Esophagus muscularis mucosa (tissue), 4 donors: ENCODE measurements around the gene TPM2. TPM values are rescaled to one million over a fixed set of nuclear protein-coding genes. Genes with fewer than 3 reads are reported as not detected.

Experiments
- DNase-seq: peaks from one replicate; pipeline ENCODE4 v3.0.0-alpha.2; 2017; ENCODE audit errors: extremely low spot score
- H3K27ac ChIP-seq, 4 donors: fragments of 200-600 bp; sonication (generic); replicated peaks in 1 of 4; 1 replicate in 3 of 4; 2 replicates in 1 of 4; pipeline ENCODE4 v1.5.1; 2016 to 2019; ENCODE audit warnings: mild to moderate bottlenecking in 1 of 4
- H3K27me3 ChIP-seq, 4 donors: fragments of 200-600 bp; sonication (generic); one replicate each; pipeline versions ENCODE4 v1.5.1 to v1.6.0; 2016 to 2019
- H3K36me3 ChIP-seq, 4 donors: fragments of 200-600 bp; sonication (generic); one replicate each; pipeline ENCODE4 v1.5.1; 2016 to 2019
- H3K4me1 ChIP-seq, 4 donors: fragments of 200-600 bp; sonication (generic); one replicate each; pipeline ENCODE4 v1.5.1; 2016 to 2019
- H3K4me3 ChIP-seq, 4 donors: fragments of 200-600 bp; sonication (generic); 1 replicate in 2 of 4; 2 replicates in 2 of 4; pipeline ENCODE4 v1.5.1; 2016 to 2019; ENCODE audit warnings: mild to moderate bottlenecking in 4 of 4, moderate library complexity in 1 of 4
- H3K9me3 ChIP-seq, 4 donors: fragments of 200-600 bp; sonication (generic); 1 replicate in 3 of 4; 2 replicates in 1 of 4; pipeline ENCODE4 v1.5.1; 2016 to 2019
- EP300 ChIP-seq: sonication (generic); formaldehyde crosslinking; IDR thresholded peaks from one replicate; pipeline ENCODE4 v1.6.1; 2017; ENCODE audit warnings: antibody characterized with exemption
- POLR2A ChIP-seq: fragments of 450-650 bp; IDR thresholded peaks from one replicate; pipeline ENCODE4 v1.6.1; 2017; ENCODE audit warnings: antibody characterized with exemption, moderate library complexity, mild to moderate bottlenecking, low read depth
- POLR2AphosphoS5 ChIP-seq, 2 donors: sonication (generic); formaldehyde crosslinking; IDR thresholded peaks; one replicate each; pipeline ENCODE4 v1.6.1; 2017; ENCODE audit warnings: antibody characterized with exemption in 2 of 2
- WGBS: methylation state at CpG from one replicate; pipeline ENCODE4 v1.1.5; 2018; 5-methylcytosine and 5-hydroxymethylcytosine counted together
- intact Hi-C: fragments of 100-400 bp; cut with DNase I; formaldehyde crosslinking; loops from one replicate; pipeline ENCODE4 v1.15.1; 2023
- total RNA-seq, 4 donors: library from RNA; depleted of rRNA; stranded (reverse); fragments of >200 nt; gene quantifications; one replicate each; pipeline versions ENCODE4 v1.1.0 to v1.2.1, GENCODE V29; 2016
- TF ChIP-seq, protein P1 (sequence below), 3 experiments: fragments of 200-600 bp in 2 of 3; fragments of 450-650 bp in 1 of 3; sonication (generic) in 2 of 3; IDR thresholded peaks; one replicate each; pipeline ENCODE4 v1.5.1; 2017 to 2019; ENCODE audit warnings: antibody characterized with exemption in 3 of 3, mild to moderate bottlenecking in 2 of 3, moderate library complexity in 1 of 3

TPM2 gene
- total RNA-seq, 4 donors from 2014 or later = 8,856 to 14,576 (median 12,022) TPM

DNA sequence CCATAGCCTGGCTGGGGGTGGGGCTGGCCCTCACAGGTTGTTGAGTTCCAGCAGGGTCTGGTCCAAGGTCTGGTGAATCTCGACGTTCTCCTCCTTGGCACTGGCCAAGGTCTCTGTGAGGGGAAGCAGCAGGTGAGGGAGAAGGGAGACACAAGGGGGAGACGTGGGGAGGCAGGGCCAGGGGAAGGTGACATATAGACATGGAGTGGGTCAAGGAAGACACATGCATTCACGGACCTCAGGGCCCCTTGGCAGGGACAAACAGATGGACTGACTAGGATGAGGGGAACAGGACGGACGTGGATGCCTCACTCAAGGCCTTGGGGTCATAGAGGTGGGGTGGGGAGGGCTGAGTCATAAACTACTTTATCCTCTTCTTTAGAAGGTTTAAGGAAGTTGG lies 7.7 kb downstream of the TPM2 start:
- WGBS = 31% methylated on average over 6 of the region's 6 CpGs
- Histone ChIP-seq H3K9me3 (no peaks in the 10 kb centered on the region), H3K4me3 (peak overlapping the region in 3 of 4 donors; percentile 72 to 90 (median 87)), H3K27ac (peak overlapping the region; percentile 95 to 98 (median 96)), H3K4me1 (peaks cover 17 to 63% (median 42%) of the 10 kb centered on the region in 4 donors), H3K27me3 (no peaks in the 10 kb centered on the region), H3K36me3 (peaks cover 40 to 55% (median 48%) of the 10 kb centered on the region in 4 donors)
- DNase-seq = no peak
- no peak for TF ChIP-seq EP300
- TF ChIP-seq POLR2AphosphoS5 (IDR thresholded peaks at IDR 0.05) = peak in 1 of 2 donors; percentile 47
- no peak for TF ChIP-seq POLR2A
- TF ChIP-seq, protein P1, sequence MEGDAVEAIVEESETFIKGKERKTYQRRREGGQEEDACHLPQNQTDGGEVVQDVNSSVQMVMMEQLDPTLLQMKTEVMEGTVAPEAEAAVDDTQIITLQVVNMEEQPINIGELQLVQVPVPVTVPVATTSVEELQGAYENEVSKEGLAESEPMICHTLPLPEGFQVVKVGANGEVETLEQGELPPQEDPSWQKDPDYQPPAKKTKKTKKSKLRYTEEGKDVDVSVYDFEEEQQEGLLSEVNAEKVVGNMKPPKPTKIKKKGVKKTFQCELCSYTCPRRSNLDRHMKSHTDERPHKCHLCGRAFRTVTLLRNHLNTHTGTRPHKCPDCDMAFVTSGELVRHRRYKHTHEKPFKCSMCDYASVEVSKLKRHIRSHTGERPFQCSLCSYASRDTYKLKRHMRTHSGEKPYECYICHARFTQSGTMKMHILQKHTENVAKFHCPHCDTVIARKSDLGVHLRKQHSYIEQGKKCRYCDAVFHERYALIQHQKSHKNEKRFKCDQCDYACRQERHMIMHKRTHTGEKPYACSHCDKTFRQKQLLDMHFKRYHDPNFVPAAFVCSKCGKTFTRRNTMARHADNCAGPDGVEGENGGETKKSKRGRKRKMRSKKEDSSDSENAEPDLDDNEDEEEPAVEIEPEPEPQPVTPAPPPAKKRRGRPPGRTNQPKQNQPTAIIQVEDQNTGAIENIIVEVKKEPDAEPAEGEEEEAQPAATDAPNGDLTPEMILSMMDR (IDR thresholded peaks at IDR 0.05) = no peak
- intact Hi-C loops = no loop called here

DNA sequence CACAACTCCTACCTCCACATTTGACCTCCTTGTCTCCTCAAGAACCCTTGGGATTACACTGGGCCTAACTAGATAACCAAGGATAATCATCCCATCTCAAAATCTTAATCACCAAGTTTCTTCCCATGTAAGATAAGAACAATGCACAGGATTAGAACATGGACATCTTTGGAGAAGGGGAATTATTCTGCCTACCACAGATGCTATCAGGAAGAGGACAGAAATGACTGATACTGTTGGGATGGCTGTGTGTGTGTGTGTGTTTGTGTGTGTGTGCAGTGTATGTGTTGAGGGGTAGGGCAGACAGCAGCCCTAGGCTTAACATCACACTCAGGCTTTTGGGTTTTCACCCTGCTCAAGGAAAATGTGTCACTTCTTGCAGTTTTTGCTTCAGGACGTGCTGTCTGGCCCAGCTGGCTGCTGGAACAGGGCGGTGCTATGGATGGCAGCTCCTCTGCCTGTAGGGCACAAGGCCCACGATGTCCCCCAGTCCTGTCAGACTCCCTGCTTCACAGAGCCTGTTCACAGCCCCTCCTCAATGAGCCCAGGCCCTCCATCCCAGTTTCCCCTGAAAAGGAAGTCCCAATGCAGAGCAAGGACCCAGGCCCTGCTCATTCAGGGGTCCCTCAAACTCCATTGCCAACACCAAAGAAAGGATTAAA lies 8.3 kb downstream of the TPM2 start:
- Histone ChIP-seq H3K4me3 (no peak overlapping the region), H3K27ac (peak overlapping the region; percentile 95 to 98 (median 96)), H3K4me1 (peaks cover 11 to 64% (median 41%) of the 10 kb centered on the region in 4 donors), H3K9me3 (no peaks in the 10 kb centered on the region), H3K36me3 (peaks cover 38 to 49% (median 46%) of the 10 kb centered on the region in 4 donors), H3K27me3 (no peaks in the 10 kb centered on the region)
- 37% methylated on average over 3 of the region's 3 CpGs for WGBS
- intact Hi-C loops = no loop called here
- TF ChIP-seq EP300 (no peak), POLR2A (no peak), POLR2AphosphoS5 (IDR thresholded peaks at IDR 0.05) (no peak)
- TF ChIP-seq, protein P1 (IDR thresholded peaks at IDR 0.05) = no peak
- no peak for DNase-seq

DNA sequence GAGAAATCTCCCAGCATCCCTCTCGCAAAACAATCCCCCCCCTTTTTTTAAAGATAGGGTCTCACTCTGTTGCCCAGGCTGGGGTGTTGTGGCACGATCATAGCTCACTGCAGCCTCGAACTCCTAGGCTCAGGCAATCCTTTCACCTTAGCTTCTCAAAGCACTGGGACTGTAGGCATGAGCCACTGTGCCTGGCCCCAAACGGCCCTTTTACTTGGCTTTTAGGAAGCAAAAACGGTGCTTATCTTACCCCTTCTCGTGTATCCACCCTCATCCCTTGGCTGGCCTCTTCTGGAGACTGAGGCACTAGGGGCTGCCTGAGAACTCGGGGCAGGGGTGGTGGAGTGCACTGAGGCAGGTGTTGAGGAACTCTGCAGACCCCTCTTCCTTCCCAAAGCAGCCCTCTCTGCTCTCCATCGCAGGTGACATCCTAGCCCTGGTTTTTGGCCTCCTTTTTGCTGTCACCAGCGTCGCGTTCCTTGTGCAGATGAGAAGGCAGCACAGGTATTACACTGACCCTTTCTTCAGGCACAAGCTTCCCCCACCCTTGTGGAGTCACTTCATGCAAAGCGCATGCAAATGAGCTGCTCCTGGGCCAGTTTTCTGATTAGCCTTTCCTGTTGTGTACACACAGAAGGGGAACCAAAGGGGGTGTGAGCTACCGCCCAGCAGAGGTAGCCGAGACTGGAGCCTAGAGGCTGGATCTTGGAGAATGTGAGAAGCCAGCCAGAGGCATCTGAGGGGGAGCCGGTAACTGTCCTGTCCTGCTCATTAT lies 9.2 kb downstream of the TPM2 start:
- H3K27ac ChIP-seq = peak overlapping the region; percentile 95 to 98 (median 96)
- no peak for TF ChIP-seq POLR2A
- peak in 1 of 2 donors; percentile 50 for TF ChIP-seq POLR2AphosphoS5 (IDR thresholded peaks at IDR 0.05)
- no peak for TF ChIP-seq EP300
- TF ChIP-seq, protein P1 (IDR thresholded peaks at IDR 0.05) = no peak
- H3K4me3 ChIP-seq = no peak overlapping the region
- intact Hi-C loops = no loop called here
- WGBS = 45% methylated on average over 14 of the region's 15 CpGs
- DNase-seq = no peak
- peaks cover 31 to 40% (median 37%) of the 10 kb centered on the region in 4 donors for H3K36me3 ChIP-seq
- H3K27me3 ChIP-seq = no peaks in the 10 kb centered on the region
- no peaks in the 10 kb centered on the region for H3K9me3 ChIP-seq
- peaks cover 11 to 65% (median 50%) of the 10 kb centered on the region in 4 donors for H3K4me1 ChIP-seq

DNA sequence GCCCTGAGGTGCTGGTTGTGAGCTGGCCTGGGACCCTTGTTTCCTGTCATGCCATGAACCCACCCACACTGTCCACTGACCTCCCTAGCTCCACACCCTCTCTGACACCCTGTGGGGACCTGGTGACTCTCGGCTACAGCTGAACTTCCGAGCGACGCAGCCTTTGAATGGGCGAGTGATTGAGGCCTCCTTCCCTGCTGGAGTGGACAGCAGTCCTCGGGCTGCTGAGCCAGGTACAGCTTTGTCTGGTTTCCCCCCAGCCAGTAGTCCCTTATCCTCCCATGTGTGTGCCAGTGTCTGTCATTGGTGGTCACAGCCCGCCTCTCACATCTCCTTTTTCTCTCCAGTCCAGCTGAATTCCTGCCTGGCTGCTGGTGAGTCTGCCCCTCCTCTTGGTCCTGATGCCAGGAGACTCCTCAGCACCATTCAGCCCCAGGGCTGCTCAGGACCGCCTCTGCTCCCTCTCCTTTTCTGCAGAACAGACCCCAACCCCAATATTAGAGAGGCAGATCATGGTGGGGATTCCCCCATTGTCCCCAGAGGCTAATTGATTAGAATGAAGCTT lies 9.9 kb downstream of the TPM2 start:
- Histone ChIP-seq H3K4me1 (peaks cover 11 to 65% (median 53%) of the 10 kb centered on the region in 4 donors), H3K36me3 (peaks cover 24 to 33% (median 30%) of the 10 kb centered on the region in 4 donors), H3K27ac (peak overlapping the region; percentile 95 to 98 (median 96)), H3K27me3 (no peaks in the 10 kb centered on the region), H3K4me3 (no peak overlapping the region), H3K9me3 (no peaks in the 10 kb centered on the region)
- WGBS = 73% methylated on average over 7 of the region's 8 CpGs
- intact Hi-C loops = no loop called here
- no peak for DNase-seq
- TF ChIP-seq, protein P1 (IDR thresholded peaks at IDR 0.05) = no peak
- no peak for TF ChIP-seq POLR2A
- no peak for TF ChIP-seq POLR2AphosphoS5 (IDR thresholded peaks at IDR 0.05)
- no peak for TF ChIP-seq EP300
